Mucosa of gallbladder (tissue), 1 donor: Measurements from ENCODE around the gene RPS6KB2. TPM values are rescaled to one million over a fixed set of nuclear protein-coding genes. Genes with fewer than 3 reads are reported as not detected.

Experiments
- DNase-seq: peaks from one replicate; pipeline ENCODE4 v3.0.0-alpha.2; 2020; ENCODE audit warnings: low spot score
- total RNA-seq: library from RNA; stranded (reverse); gene quantifications from one replicate; pipeline ENCODE4 v1.2.1, GENCODE V29; 2021
- donor health status: DM: no; HTN: no; CAD: no.

RPS6KB2 gene
- total RNA-seq, 1 donor from 2014 or later: 39.7 TPM

DNA sequence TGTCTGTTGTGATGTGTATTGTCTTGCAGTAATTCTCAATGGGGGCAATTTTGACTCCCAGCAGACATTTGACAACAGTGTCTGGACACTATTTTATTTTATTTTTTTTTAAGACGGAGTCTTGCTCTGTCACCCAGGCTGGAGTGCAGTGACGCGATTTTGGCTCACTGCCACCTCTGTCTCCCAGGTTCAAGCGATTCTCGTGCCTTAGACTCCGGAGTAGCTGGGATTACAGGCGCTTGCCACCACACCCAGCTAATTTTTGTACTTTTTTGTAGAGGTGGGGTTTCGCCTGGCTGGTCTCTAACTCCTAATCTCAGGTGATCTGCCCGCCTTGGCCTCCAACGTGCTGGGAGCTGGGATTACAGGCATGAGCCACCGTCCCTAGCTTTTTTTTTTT lies 1.4 kb downstream of the RPS6KB2 start:
- DNase-seq: no peak

GRCh38 chr11:67431346-67432249 lies 3.3 kb downstream of the RPS6KB2 start:
- DNase-seq: no peak

DNA sequence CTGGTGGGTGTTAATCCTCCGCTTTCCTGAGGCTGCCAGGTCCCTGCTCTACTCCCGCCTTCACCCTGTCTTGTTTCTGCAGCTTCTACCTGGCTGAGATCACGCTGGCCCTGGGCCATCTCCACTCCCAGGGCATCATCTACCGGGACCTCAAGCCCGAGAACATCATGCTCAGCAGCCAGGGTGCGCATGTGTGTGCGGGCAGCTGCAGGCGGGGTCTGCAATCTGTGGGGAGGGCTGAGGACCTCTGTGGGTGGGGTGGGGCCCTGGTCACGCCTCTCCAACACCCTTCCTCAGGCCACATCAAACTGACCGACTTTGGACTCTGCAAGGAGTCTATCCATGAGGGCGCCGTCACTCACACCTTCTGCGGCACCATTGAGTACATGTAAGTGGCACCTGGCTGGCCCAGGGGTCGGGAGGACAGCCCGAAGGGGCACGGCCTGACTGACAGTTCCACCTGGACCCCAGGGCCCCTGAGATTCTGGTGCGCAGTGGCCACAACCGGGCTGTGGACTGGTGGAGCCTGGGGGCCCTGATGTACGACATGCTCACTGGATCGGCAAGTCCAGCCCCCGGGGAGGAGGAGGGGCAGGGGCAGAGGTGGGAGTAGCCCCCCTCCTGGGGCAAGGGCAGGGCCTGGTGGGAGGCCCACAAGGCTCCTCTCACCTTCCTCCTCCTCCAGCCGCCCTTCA lies 4.5 kb downstream of the RPS6KB2 start:
- no peak for DNase-seq

DNA sequence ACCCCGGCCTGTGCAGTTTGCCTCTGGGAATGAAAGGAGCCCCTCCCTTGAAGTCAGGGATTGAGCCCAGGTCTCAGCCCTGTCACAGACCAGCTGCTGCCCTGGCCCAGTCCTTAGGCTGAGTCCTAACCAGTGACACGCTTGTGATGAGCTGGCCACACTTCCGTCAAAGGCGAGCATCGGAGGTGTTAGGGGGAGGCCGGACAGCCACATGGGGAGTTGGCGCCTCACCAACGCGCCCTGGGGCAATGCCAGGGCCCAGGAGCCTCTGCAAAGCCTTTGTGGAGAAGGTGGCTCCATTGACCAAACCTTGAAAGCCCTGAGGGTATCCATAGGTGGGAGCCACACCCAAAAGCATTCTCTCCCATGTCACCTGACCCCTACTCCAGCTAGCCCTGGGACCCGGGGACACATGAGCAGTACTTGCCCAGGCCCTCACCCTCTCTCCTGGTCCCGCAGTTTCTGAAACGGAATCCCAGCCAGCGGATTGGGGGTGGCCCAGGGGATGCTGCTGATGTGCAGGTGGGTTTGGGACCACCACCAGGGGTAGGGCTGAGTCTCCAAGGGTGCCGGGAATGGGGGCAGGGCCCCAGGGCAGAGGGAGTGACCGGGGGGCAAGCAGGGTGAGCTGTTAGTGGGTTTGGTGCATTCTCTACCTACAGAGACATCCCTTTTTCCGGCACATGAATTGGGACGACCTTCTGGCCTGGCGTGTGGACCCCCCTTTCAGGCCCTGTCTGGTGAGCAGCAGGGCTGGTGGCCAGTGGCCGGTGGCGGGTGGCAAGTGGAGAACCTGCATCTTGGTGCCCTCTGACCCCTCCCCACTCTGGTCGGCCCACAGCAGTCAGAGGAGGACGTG lies 5.5 kb downstream of the RPS6KB2 start:
- no peak for DNase-seq

GRCh38 chr11:67434395-67434881 lies 6.1 kb downstream of the RPS6KB2 start:
- no peak for DNase-seq

GRCh38 chr11:67435031-67435726 lies 6.9 kb downstream of the RPS6KB2 start:
- no peak for DNase-seq

- no peak for DNase-seq
Measured at GRCh38 chr11:67435727-67436458, 7.6 kb downstream of the RPS6KB2 start.

- DNase-seq: no peak
Measured at GRCh38 chr11:67436459-67437081, 8.3 kb downstream of the RPS6KB2 start.

GRCh38 chr11:67437082-67437808 lies 9.0 kb downstream of the RPS6KB2 start, which contains the start of gene PTPRCAP:
PTPRCAP (minus strand) TSS chr11:67437682; CDS start chr11:67437619, 63 bp downstream.
- no peak for DNase-seq

GRCh38 chr11:67437809-67438157 lies 9.5 kb downstream of the RPS6KB2 start:
- no peak for DNase-seq

DNA sequence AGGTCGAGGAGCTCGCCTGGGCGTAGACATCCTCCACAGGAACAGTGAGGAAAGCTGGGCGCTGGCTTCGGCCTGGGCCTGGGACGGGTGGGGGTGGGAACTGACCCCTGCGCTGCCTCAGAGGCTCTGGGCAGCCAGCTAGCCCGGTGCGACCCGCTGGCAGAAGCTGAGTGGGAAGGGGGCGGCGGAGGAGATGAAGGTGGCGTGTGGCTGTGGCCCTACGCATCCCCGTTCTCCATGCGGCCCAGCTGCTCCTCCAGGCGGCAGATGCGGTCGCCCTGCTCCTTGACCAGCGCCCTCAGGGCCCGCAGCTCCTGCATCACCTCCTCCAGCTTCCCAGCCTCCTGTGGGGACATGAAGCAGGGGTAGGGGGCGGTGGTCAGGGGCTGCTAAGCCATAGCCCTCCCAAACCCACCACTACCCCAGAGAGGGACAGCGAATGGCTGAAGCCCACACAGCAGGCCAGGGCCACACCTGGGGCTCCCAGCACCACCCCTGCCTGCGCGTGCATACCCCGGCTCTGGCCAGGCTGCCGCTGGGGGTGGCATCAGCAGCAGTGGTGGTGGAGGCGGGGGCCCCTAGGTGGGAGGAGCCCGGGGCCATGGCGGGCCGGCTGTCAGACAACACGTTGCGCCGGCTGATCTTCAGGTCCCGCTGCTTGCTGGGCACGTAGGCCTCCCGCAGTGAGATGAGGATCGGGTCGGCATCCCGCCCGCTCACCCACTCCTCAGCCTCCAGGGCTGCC lies 10.0 kb downstream of the RPS6KB2 start:
- DNase-seq: no peak

DNA sequence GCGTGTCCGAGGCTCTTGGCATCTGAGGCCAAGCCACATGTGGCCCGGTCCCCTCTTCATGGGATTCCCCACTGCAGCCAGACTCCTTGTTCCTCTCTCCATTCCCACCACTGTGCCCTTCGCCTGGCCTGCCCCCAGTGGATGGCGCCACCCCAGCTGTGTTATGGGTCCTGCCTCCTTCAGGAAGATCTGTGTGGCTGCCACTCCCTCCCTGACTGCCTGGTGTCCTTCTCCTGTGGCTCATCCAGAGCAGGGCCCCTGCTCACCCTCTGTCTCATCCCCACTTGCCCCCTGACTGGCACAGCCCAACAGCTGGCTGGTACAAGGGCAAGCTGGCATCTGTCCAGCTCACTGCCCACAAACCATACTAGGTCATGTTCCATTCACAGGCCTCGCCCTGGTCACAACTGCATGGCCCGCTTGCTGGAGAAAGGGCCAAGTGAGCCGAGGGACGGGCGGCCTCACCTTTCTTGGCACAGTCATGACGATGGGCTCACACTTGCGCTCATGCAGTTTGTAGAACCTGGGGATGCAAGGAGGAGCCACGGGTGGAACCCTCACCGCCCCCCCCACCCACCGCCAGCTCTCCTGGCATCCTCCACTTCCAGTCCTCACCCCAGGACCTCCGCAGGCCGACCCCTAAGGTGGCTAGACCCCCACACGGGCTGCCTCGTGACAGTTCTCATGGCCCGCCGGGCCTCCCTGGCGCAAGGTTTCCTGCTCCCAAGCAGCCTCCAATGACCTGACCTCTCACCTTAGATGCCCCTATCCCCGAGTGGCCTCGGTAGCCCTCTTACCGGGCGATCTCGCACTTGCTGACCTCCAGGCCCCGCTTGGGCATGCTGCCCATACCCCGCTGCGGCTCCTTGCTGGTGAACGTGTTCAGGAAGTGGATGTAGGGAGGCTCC lies 11.3 kb downstream of the RPS6KB2 start:
- DNase-seq: no peak

DNA sequence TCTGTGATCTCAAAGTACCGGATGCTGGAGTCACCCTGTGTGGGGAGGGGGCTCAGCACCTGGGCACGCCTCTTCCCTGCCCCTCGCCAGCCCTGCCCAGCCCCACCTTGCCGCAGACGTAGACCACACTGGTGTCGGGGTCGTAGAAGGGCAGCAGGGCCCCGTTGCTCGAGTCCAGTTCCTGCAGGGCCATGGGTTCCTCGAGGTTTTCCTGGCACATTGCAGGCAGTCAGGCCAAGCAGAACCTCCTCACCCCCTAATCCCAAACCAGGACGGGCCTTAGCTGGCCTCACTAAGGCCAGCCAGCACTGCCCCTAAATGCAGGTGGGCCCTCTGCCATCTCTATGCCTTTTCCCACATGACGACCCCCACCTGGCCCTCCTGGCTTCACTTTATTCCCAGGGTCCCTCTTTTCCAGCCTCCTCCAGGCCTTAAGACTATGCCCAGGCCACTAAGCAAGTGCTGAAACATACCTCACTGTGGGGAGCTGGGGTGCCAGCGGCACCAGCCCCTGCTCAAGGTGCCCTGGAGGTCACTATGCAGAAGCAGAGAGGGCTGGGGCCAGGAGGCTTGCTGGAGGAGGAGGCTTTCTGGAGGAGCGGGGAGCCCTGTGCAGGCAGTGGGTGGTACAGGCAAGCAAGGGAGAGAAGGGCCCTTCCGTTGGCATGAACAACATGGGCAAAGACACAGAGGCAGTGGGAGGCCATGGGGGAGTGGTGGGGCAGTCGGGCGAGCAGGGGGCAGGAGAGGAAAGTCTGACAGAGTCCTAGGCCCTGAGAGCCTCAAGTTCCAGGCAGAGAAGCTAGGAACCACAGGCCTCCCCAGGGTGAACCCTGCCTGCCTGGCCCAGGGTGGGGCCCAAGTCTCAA lies 12.2 kb downstream of the RPS6KB2 start:
- no peak for DNase-seq

DNA sequence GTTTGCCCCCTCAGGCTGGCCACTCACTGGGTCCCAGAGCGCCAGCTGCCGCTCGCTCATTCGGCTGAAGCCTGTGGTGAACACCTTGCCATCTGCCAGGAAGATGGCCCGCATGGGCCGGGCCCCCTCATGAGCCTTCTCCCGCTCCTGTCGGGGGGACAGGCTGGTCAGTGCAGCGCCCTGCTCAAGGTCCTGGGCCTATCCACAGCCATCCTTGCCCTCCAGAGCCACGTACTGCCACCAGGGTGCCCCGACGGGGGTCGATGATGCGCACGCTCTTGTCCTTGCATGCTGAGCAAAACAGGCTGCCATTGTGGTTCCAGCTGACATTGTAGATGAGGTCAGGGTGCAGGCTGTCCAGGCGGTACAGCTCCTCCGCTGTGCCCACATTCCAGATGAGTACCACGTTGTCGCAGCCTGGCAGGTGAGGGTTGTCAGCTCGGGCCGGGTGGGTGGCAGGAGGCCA lies 12.8 kb downstream of the RPS6KB2 start:
- no peak for DNase-seq

GRCh38 chr11:67441731-67442351 lies 13.5 kb downstream of the RPS6KB2 start:
- no peak for DNase-seq
